MM.1S (cell line): Measurements from ENCODE around the gene GRPEL2.
A peak's percentile ranks its signal among the peaks of the same experiment; 100 is the strongest.

ENCODE experiments used
- DNase-seq: peaks from one replicate; pipeline ENCODE4 v3.0.0-alpha.2; 2015
- H2AFZ ChIP-seq: fragments of 300-600 bp; sonication (generic); 2 replicates; pipeline ENCODE4 v1.6.0; 2016; ENCODE audit warnings: antibody characterized with exemption, low read length
- H3F3A ChIP-seq: fragments of 300-600 bp; sonication (generic); 2 replicates; pipeline ENCODE4 v1.6.1; 2016; ENCODE audit warnings: mild to moderate bottlenecking, antibody characterized with exemption, low read length, moderate library complexity, mixed read lengths; ENCODE audit not compliant: insufficient read depth
- H3K27ac ChIP-seq: fragments of 300-600 bp; sonication (generic); 2 replicates; pipeline ENCODE4 v1.5.1; 2016; ENCODE audit warnings: mild to moderate bottlenecking, low read length
- H3K27me3 ChIP-seq: fragments of 300-600 bp; sonication (generic); replicated peaks from 2 replicates; pipeline ENCODE4 v1.6.0; 2016; ENCODE audit warnings: low read length; ENCODE audit not compliant: insufficient read depth
- H3K36me3 ChIP-seq: fragments of 300-600 bp; sonication (generic); replicated peaks from 2 replicates; pipeline ENCODE4 v1.6.1; 2016; ENCODE audit warnings: mild to moderate bottlenecking, low read length, mixed read lengths; ENCODE audit not compliant: insufficient read depth
- H3K4me1 ChIP-seq: fragments of 300-600 bp; sonication (generic); 2 replicates; pipeline ENCODE4 v1.6.1; 2016; ENCODE audit warnings: low read length, mixed read lengths
- H3K4me2 ChIP-seq: fragments of 300-600 bp; sonication (generic); 2 replicates; pipeline ENCODE4 v1.6.0; 2016; ENCODE audit warnings: low read depth, low read length
- H3K4me3 ChIP-seq: fragments of 300-600 bp; sonication (generic); 2 replicates; pipeline ENCODE4 v1.5.1; 2016; ENCODE audit warnings: low read length, mixed read lengths
- H3K79me2 ChIP-seq: fragments of 300-600 bp; sonication (generic); 2 replicates; pipeline ENCODE4 v1.6.1; 2016; ENCODE audit warnings: mixed run types, low read length, mixed read lengths
- H3K9ac ChIP-seq: fragments of 300-600 bp; sonication (generic); 2 replicates; pipeline ENCODE4 v1.6.1; 2016; ENCODE audit warnings: low read length, mixed read lengths
- H3K9me2 ChIP-seq: fragments of 300-600 bp; sonication (generic); replicated peaks from 2 replicates; pipeline ENCODE4 v1.6.1; 2016; ENCODE audit warnings: mild to moderate bottlenecking, low read length, mixed read lengths; ENCODE audit not compliant: insufficient read depth
- H3K9me3 ChIP-seq: fragments of 300-600 bp; sonication (generic); replicated peaks from 2 replicates; pipeline ENCODE4 v1.6.1; 2016; ENCODE audit warnings: mild to moderate bottlenecking, low read length, mixed read lengths; ENCODE audit not compliant: insufficient read depth
- H4K20me1 ChIP-seq: fragments of 300-600 bp; sonication (generic); 2 replicates; pipeline ENCODE4 v1.6.1; 2016; ENCODE audit warnings: mild to moderate bottlenecking, low read length, moderate library complexity, mixed read lengths; ENCODE audit not compliant: insufficient read depth
- CTCF ChIP-seq: fragments of 300-600 bp; sonication (generic); IDR thresholded peaks from 2 replicates; pipeline ENCODE4 v1.5.1; 2016; ENCODE audit warnings: antibody characterized with exemption, low read length, mixed read lengths
- EZH2 ChIP-seq: fragments of 300-600 bp; sonication (generic); optimal IDR thresholded peaks from 2 replicates; pipeline ENCODE3; 2017; ENCODE audit warnings: low read depth, mild to moderate bottlenecking, antibody characterized with exemption, low read length, mixed read lengths
- EZH2phosphoT487 ChIP-seq: fragments of 300-600 bp; sonication (generic); IDR thresholded peaks from 2 replicates; pipeline ENCODE4 v1.6.1; 2018; ENCODE audit warnings: antibody characterized with exemption, low read length

Gene GRPEL2

GRCh38 chr5:149355688-149356087, 10.4 kb downstream of the GRPEL2 start:
- Histone ChIP-seq H3K27ac (no peak overlapping the region), H3K36me3 (peaks cover 18% of the 10 kb centered on the region), H3F3A (peaks cover 39% of the 10 kb centered on the region), H3K4me2 (peak overlapping the region; percentile 30; the same call in 1 of the 2 replicates), H3K9ac (no peak overlapping the region), H3K27me3 (no peaks in the 10 kb centered on the region), H3K79me2 (peaks cover 75% of the 10 kb centered on the region), H3K9me2 (no peaks in the 10 kb centered on the region), H2AFZ (no peak overlapping the region), H3K4me3 (no peak overlapping the region), H4K20me1 (no peaks in the 10 kb centered on the region), H3K9me3 (no peaks in the 10 kb centered on the region), H3K4me1 (peaks cover 59% of the 10 kb centered on the region)
- no peak for TF ChIP-seq CTCF
- TF ChIP-seq EZH2 = no peak
- TF ChIP-seq EZH2phosphoT487 = no peak
- DNase-seq = peak; percentile 7

- Histone ChIP-seq H2AFZ (no peak overlapping the region), H3K9ac (no peak overlapping the region), H3F3A (peaks cover 45% of the 10 kb centered on the region), H3K4me3 (no peak overlapping the region), H3K79me2 (peaks cover 68% of the 10 kb centered on the region), H3K27ac (peak overlapping the region; percentile 24; the same call in 1 of the 2 replicates), H3K36me3 (peaks cover 14% of the 10 kb centered on the region), H3K9me3 (no peaks in the 10 kb centered on the region), H4K20me1 (no peaks in the 10 kb centered on the region), H3K4me1 (peaks cover 65% of the 10 kb centered on the region), H3K9me2 (no peaks in the 10 kb centered on the region), H3K4me2 (peak overlapping the region; percentile 30; the same call in 1 of the 2 replicates), H3K27me3 (no peaks in the 10 kb centered on the region)
- DNase-seq = peak; percentile 5
- TF ChIP-seq EZH2phosphoT487 = no peak
- no peak for TF ChIP-seq EZH2
- TF ChIP-seq CTCF = no peak
Measured at GRCh38 chr5:149356391-149356790, 11.1 kb downstream of the GRPEL2 start.

- Histone ChIP-seq H3K4me2 (peak within 1 kb of the TSS; percentile 87), H3K9me3 (no peaks in the 10 kb centered on the region), H4K20me1 (no peaks in the 10 kb centered on the region), H3K36me3 (peaks cover 4% of the 10 kb centered on the region; the same call in 1 of the 2 replicates), H3K9me2 (no peaks in the 10 kb centered on the region), H3K27ac (peak within 1 kb of the TSS; percentile 71), H3K4me1 (peaks cover 67% of the 10 kb centered on the region), H3K9ac (peak within 1 kb of the TSS; percentile 94), H3F3A (peaks cover 55% of the 10 kb centered on the region), H3K79me2 (peaks cover 56% of the 10 kb centered on the region), H3K4me3 (peak within 1 kb of the TSS; percentile 89), H2AFZ (peak within 1 kb of the TSS; percentile 56), H3K27me3 (no peaks in the 10 kb centered on the region)
- TF ChIP-seq EZH2phosphoT487 (no peak), CTCF (no peak), EZH2 (no peak)
- DNase-seq = peak; percentile 96
Measured at GRCh38 chr5:149357370-149358293, 12.3 kb downstream of the GRPEL2 start, which contains the start of gene PCYOX1L. Gene PCYOX1L (plus strand): TSS chr5:149358046. CDS start chr5:149358069, 23 bp downstream.
